ENCODE results near the gene CHRNA7. TPM values are rescaled to one million over a fixed set of nuclear protein-coding genes. Genes with fewer than 3 reads are reported as not detected.

CHRNA7 gene
- total RNA-seq, 1 experiment from 2014 or later = 0.20 TPM

DNA sequence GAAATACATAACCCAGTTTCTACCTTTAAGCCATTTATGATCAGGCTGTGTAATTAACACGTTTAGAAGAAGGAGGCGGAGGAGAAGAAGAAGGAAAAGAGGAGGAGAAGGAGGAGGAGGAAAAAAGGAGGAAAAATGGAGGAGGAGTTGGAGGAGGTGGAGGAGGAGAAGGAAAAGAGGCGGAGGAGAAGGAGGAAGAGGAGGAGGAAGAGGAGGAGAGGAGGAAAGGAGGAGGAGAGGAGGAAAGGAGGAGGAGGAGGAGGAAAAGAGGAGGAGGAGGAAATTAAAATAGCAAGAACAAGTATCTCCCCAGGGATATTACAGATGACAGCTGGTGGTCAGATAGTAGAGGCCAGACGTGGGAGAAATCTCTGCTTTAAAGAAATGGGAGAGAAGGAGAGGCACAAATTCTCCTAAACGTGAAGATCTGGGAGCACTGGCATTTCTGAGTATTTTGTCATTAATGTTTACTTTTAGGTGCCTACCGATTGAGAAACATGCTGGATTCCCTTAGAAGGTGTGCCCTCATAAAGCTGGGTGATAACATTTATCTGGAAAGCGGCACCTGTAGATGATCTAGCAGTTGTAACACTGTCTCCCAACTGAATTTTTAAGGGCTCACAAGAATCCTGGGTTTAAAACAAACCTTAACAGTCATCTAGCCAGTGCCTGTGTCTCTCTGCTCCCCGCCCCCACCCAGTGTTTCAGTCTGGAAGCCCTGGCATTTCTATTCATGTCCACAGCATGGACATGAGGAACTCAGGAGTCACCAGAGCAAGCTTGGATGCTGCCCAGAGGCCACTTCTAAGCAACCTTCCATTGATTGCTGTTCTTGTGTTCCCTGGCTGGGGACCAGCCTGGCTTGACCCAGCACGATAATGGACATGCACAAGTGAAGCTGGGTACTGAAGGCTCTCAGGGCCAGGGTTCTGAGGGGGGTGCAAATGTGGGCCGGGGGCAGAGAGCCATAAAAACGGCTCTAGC is 75.2 kb downstream of the CHRNA7 start:
- Histone ChIP-seq H3K4me3 (no peak overlapping the region), H3K36me3 (no peaks in the 10 kb centered on the region), H3K27me3 (no peaks in the 10 kb centered on the region; the same call in 1 of the 2 replicates), H3K9me3 (no peaks in the 10 kb centered on the region)
- DNase-seq = no peak

DNA sequence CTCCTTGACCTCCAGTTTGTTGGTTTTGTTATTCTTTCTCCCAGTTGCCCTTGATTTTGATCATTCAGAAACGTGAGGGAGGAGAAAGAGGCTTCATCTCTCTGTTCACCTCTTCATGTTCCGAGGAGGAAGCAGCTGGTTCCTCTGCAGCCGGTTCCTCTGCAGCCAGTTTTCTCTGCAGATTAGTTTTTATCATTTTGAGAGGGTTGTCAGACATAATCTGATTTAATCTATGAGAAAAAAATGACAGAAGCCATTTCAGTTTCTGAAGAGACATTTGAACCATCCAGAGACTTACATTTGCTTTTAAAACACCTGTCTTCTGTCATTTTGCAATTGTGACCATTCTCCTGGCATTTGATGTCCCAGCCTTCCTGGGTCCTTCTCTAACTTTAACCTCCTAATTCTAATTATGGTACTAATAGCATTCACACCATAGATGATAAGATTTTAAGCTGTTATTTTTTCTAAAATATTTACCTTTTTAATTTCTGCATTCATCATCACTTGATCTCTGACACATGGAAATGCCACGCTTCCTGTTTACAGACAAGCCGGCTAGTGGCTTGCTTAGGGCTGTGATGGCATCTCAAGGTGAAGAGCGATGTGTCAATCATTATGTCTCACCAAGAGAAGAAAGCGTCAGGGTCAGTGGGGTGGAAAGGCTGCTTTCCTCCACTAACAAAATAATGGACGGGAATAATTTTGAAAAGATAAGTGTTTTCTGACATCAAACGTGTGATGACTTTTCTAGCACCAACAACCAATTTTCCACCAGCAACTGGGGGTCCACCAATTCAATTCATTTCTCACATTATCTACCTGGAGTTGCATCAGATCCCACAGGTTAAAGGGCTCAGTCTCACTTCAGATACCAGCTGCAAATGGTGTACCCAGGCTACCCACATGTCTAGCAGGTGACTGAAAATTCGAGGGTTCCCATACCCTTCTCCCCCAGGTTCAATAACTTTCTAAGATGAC is 76.4 kb downstream of the CHRNA7 start:
- Histone ChIP-seq H3K27me3 (no peaks in the 10 kb centered on the region), H3K36me3 (no peaks in the 10 kb centered on the region), H3K4me3 (no peak overlapping the region), H3K9me3 (no peaks in the 10 kb centered on the region)
- no peak for DNase-seq

DNA sequence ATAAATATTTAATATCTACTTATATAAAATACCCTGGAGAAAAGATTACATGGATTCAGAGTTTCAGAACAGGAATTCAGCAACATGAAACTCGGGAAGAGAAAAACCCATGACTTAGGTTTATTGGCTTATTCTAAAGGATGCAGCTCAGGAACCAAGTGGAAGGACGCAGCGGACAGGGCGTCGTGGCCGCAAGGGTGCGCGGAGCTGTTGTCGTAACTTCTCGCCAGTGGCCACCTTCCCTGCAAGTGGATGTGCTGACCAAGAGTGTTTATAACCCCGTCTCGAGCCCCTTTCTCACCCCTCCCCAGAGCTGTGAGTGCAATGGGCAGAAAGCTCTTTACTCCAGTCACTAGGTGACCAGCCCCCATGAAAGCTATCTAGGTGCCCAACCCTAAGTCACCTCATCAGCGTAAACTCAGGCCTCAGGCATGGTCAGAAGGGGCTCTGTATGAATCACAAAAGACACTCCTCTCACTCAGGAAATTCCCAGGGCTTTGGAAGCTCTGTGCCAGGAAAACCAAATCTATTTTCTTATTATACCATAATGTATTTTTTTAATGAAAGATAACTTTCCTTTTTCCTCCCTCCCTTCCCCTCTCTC is 77.3 kb downstream of the CHRNA7 start:
- Histone ChIP-seq H3K27me3 (no peaks in the 10 kb centered on the region), H3K9me3 (no peaks in the 10 kb centered on the region), H3K4me3 (no peak overlapping the region), H3K36me3 (no peaks in the 10 kb centered on the region)
- DNase-seq = no peak

DNA sequence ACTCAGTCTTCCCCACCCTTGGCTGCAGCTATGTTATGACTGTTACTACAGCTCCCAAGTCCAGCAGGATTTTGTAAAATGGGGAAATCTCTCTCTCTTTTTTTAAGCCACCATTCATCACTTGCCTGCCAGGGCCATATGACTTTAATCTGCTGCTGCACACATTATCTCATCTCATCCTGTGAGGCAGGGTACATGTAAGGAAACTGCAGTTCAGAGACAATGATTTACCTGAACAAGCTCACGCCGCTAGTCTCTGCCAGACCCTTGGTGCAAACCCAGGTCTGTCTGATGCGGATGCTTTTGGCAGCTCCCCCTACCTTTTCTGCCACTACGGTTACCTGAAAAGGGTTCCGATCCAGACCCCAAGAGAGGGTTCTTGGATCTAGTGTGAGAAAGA is 78.3 kb downstream of the CHRNA7 start:
- Histone ChIP-seq H3K27me3 (no peaks in the 10 kb centered on the region), H3K9me3 (no peaks in the 10 kb centered on the region), H3K4me3 (no peak overlapping the region), H3K36me3 (no peaks in the 10 kb centered on the region)
- DNase-seq = no peak

DNA sequence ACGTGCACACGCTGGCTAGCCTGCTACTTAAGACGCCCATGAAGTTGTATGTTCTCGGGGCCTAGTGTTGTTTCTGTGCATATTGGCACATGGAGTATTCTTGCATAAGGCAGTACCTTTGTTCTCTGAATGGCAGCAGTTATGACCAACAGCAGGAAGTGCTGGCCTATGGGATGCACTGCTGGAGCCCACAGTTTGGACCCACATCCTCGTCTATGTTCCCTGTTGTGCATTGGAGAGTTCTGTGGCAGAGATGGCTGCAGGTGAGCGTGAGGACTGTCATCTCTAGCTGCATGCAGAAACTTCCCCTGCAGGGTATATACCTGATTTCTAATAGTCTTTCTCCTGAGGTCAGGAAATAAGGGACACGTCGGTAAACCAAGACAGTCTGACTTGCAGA is 81.8 kb downstream of the CHRNA7 start:
- H3K27me3 ChIP-seq = no peaks in the 10 kb centered on the region
- DNase-seq = no peak

DNA sequence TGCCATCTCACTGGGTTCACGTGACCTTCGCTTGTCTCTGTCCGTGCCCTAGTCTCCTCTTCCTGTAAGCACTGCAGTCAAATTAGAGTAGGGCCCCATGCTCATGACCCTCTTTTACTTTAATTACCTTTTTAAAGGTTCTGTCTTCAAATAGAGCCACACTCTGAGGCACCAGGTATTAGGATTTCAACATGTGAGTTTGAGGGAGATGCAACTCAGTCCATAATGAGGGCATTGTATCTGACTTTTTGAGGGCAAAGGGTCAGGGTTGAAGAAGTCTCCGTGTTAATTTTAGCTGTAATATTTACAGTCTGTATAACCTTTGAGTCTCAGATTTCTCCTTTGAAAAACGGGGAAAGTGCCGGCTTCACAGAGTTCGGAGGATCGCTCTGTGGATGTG is 82.9 kb downstream of the CHRNA7 start:
- Histone ChIP-seq H3K9me3 (no peaks in the 10 kb centered on the region), H3K4me3 (no peak overlapping the region), H3K27me3 (no peaks in the 10 kb centered on the region), H3K36me3 (no peaks in the 10 kb centered on the region)
- DNase-seq = no peak

More for the DNA sequence above, 81.8 kb downstream of the CHRNA7 start:
- H3K4me3 ChIP-seq = no peak overlapping the region
- no peaks in the 10 kb centered on the region for H3K36me3 ChIP-seq
- H3K9me3 ChIP-seq = no peaks in the 10 kb centered on the region

DNA sequence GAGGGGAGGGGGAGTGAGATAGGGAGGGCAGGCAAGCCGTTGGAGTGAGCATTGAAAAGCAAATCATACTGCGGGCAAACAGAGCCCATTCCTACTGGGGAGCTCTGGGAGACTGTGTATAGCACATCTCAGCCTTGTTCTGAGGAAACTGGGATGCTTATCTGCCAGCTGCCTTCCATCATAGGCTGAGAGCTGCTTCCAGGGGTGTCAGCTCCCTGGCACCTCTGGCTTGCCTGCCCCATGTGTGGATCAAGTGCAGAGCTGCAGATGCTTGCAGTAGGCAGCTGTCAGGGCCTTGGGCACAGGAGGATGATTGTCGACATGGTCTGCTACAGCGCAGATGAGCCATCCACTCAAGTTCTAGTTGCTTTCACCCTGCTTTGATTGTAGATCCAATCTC is 86.8 kb downstream of the CHRNA7 start:
- DNase-seq = no peak
- H3K27me3 ChIP-seq = no peaks in the 10 kb centered on the region
- H3K4me3 ChIP-seq = no peak overlapping the region
- H3K36me3 ChIP-seq = no peaks in the 10 kb centered on the region
- H3K9me3 ChIP-seq = no peaks in the 10 kb centered on the region

DNA sequence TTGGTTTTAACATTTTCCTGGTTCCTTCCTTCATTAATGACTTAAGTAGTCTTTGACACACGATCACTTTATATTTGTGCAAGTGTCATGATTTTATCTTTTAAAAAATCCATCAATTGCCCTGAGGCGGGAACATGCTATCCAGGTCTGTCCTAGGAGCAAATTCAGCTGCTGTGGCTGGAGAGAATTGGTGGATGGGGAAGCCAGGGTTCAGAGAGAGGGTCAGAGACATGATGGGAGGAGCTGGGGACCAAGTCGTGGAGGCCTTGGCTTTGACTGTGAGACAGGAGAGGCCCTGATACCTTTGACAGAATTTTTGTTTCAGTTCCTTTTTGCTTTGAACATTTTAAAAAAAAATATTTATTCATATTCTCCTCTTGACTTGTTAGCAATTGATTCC is 89.0 kb downstream of the CHRNA7 start:
- no peaks in the 10 kb centered on the region for H3K9me3 ChIP-seq
- DNase-seq = no peak
- H3K36me3 ChIP-seq = no peaks in the 10 kb centered on the region
- H3K4me3 ChIP-seq = no peak overlapping the region
- no peaks in the 10 kb centered on the region for H3K27me3 ChIP-seq

DNA sequence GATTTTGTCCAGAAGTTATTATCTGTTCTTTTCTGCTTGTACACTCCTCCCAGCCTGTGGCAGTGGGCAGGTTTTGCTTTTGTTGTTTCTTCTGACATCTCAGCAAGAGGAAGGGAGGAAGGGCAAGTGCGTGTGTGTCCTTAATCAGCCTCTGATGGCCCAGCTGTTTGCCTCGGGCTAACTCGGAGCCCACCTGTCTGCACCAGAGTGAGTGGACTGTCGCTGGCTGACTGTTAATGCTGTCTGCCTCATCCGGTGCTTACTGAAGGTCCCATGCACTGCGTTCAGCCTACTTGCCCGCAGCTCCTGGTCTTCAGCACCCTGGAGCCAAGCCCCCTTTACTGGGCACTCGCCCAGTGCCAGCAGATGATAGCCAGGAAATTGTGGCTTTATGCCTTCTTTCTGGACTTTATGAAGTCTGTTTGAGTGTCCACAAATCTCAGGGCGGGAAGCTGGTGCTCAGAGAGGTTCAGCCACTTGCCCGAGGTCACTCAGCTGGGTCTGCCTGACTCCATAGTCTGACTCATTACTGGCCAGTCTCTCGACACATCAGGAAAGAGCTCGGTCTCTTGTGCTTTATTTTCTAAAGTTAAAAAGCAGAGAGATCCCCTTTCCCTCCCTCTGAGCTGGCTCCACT is 89.5 kb downstream of the CHRNA7 start:
- Histone ChIP-seq H3K27me3 (no peaks in the 10 kb centered on the region), H3K9me3 (no peaks in the 10 kb centered on the region), H3K4me3 (no peak overlapping the region), H3K36me3 (no peaks in the 10 kb centered on the region)
- DNase-seq = no peak

DNA sequence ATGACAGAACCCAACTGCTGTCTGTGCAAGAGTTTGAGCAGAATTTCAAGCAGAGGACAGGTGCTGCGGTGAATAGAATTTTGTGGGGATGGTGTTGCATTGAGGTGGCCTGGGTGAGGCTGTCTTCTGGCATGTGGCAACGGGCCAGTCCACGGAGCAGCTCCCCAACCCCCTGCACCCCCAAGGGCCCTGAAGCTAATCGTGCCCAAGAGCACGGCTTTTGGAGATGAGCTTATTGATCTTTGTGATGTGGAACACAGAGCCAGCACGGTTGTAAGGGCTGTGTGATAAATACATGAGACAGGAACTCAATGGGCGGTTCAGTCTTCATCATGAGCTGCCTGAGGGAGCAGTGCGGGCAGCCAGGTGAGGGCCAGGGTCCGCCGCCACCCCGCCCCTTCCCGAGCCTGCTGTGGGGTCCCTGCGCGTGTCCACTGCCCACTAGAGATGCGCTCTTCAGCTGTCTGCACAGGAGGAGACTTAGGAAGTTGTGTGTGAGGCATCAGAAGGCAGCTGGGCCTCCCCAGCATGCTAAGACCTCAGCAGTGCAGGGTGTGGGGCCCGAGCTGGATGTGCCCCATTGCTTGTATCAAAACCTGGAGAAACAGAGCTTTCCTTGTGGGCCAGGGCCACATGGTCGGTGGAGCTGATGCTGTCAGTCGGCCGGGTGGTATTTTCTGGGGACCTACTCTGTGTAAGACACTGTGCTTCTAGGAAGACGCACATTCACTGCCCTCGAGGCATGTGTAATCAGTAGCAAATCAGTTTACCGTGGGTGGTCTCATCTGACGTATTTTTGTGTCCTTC is 90.5 kb downstream of the CHRNA7 start:
- Histone ChIP-seq H3K4me3 (no peak overlapping the region), H3K9me3 (no peaks in the 10 kb centered on the region), H3K36me3 (no peaks in the 10 kb centered on the region), H3K27me3 (no peaks in the 10 kb centered on the region)
- no peak for DNase-seq

DNA sequence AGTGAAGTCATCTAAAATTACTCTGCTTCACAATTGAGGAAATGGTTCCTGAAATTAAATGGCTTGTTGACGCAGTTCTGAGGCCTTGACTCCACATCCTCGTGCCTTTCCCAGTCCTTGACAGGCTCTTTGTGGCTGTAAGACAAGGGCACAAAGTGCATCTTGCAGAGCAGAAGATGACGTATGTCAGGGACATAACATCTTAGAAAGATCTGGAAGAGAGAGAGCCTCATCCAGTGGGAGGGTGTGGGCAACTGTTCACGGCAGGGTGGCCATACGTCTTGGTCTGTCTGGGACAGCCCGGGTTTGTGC is 91.0 kb downstream of the CHRNA7 start:
- no peaks in the 10 kb centered on the region for H3K9me3 ChIP-seq
- H3K27me3 ChIP-seq = no peaks in the 10 kb centered on the region
- H3K4me3 ChIP-seq = no peak overlapping the region
- DNase-seq = no peak
- no peaks in the 10 kb centered on the region for H3K36me3 ChIP-seq

DNA sequence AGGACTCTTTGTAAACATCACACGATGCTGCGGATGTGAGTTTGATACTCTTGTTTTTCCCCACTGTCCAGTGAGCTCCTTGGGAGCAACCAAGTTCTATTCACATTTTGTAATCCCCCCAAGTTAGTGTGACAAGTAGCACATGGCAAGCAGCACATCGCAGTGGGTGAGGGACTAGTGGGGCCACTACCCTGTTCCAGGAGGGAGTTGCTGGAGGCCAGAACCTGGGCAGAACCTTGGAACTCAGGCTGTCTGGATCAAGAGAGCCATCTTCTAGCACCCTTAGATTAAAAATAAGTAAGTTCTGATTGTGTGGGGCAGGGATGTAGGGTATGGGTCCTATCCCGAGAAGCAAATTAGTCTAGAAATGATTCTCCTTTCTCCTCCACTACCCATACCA is 91.7 kb downstream of the CHRNA7 start:
- no peak for DNase-seq
- Histone ChIP-seq H3K4me3 (no peak overlapping the region), H3K27me3 (no peaks in the 10 kb centered on the region), H3K36me3 (no peaks in the 10 kb centered on the region), H3K9me3 (no peaks in the 10 kb centered on the region)

DNA sequence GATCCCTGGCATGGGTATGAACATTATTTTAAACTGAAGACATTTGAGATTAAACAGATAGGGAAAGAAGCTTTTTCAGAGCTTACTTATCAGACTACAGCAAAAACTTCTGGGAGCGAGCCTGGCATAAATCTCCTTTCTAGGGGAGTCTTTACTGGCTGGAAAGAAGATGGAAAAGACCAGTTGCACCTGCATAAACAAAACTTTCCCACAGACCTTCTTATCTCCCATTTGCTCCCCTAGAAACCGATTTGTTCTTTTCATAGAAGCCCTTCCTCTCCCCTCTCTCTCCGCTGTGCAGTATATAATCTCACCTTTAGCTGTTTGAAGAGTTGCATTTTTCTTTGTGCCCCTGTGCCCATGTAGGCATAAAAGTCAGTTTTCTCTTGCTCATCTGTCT is 93.2 kb downstream of the CHRNA7 start:
- Histone ChIP-seq H3K27me3 (no peaks in the 10 kb centered on the region), H3K9me3 (no peaks in the 10 kb centered on the region), H3K36me3 (no peaks in the 10 kb centered on the region), H3K4me3 (no peak overlapping the region)
- DNase-seq = no peak

DNA sequence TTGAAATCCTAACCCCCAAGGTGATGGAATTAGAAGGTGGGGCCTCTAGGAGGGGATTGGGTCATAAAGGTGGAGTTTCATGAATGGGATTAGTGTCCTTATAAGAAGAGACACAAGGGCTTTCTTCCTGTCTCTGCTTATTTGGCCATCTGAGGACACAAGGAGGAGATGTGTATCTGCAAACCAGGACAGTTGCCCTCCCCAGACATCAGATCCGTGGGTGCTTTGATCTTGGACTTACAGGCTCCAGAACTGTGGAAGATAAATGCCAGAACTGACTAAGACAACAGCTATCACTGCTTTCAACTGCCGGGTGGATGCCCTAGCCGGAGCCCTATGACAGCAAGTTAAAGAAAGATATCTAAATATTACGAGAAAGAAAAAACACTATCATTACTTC is 94.4 kb downstream of the CHRNA7 start:
- Histone ChIP-seq H3K27me3 (no peaks in the 10 kb centered on the region), H3K4me3 (no peak overlapping the region), H3K36me3 (no peaks in the 10 kb centered on the region), H3K9me3 (no peaks in the 10 kb centered on the region)
- DNase-seq = no peak

DNA sequence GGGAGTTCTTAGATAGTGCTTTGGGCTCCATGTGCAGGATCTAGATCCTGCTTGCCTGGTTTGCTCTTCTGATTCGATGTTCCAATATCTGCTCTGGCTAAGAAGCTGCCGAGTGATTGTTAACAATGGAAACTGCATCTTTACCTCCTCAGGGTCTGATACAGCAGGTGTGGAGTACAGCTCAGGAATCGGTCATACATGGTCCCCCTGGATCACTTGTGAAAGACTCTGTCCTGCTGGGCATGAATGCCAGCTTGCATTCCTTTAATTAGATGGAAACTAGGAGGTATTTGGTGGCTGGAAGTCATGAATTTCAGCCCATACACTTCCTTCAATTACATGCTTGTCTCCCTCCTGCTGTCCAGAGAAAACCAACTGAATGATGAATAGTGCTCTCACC is 95.3 kb downstream of the CHRNA7 start:
- no peak for DNase-seq
- Histone ChIP-seq H3K36me3 (no peaks in the 10 kb centered on the region), H3K9me3 (no peaks in the 10 kb centered on the region), H3K4me3 (no peak overlapping the region), H3K27me3 (no peaks in the 10 kb centered on the region)

DNA sequence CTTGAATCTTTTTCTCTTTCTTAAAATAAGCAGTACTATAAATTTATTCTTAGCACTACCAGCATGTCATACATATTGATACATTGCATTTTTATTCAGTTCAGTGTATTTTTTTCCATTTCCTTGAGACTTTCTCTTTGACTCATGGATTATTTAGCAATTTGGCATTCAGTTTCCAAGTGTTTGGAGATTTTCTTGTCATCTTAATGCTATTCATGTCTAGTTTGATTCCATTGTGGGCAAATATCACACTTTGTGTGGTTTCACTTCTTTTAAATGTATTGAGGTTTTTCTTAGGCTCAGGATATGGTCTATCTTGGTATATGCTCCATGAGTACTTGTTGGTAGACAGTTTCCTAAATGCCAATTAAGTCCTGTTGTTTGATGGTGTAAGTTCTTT is 99.5 kb downstream of the CHRNA7 start:
- no peak for DNase-seq
- H3K9me3 ChIP-seq = no peaks in the 10 kb centered on the region
- no peaks in the 10 kb centered on the region for H3K36me3 ChIP-seq
- no peaks in the 10 kb centered on the region for H3K27me3 ChIP-seq
- H3K4me3 ChIP-seq = no peak overlapping the region

Measured in MG63 (cell line).